HG03378 (cell line): ENCODE results near the gene RIPOR1.

ENCODE experiments used
- ATAC-seq: cut with Tn5 transposase; IDR thresholded peaks from one replicate; pipeline ENCODE4 v1.9.1; 2021; ENCODE audit warnings: mild to moderate bottlenecking, moderate library complexity; ENCODE audit not compliant: unreplicated experiment

RIPOR1 gene

DNA sequence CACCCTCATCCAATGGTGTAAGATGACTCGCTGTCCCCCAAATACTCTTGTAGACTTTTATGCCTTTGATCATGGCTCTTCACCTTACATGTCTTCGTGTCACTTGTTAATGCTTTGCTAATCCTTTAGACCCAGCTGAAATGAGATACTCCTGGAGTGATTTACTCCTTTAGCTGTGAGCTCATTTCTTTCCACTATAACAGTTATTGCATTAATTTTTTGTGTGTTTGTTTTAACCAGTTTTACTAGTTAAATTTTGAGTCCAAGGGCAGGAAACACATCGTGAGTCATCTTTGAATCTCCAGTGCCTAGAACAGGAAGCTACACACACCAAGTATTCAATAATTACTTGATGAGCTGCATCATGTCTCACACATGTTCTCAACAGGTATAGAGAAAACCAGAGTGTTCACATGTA, 27.2 kb downstream of the RIPOR1 start:
- no peak for ATAC-seq

- ATAC-seq: no peak
Observed at GRCh38 chr16:67558859-67559258, 30.2 kb downstream of the RIPOR1 start.

DNA sequence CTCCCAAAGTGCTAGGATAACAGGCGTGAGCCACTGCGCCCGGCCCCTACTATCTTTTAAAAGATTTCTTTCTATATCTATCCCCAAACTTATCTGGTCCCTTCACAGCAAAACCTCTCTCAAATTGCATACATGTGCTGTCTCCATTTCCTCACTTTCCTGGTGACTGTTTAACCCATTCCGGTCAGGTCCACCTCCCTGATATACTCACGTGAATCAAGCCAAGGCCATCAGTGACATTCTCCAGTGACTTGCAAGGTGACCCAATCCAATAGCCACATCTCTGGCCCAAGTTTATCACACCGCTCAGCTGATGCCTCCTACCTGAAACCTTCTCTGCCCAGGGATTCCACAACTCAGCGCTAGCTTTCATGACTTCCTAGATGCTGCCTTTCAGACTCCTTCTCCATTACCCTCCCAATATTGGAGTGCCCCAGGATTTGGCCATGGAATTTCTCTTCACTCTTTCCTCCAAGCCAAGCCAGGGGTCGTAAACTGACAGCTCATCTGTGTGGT, 32.3 kb downstream of the RIPOR1 start:
- no peak for ATAC-seq

GRCh38 chr16:67561501-67561823, 32.8 kb downstream of the RIPOR1 start:
- no peak for ATAC-seq

DNA sequence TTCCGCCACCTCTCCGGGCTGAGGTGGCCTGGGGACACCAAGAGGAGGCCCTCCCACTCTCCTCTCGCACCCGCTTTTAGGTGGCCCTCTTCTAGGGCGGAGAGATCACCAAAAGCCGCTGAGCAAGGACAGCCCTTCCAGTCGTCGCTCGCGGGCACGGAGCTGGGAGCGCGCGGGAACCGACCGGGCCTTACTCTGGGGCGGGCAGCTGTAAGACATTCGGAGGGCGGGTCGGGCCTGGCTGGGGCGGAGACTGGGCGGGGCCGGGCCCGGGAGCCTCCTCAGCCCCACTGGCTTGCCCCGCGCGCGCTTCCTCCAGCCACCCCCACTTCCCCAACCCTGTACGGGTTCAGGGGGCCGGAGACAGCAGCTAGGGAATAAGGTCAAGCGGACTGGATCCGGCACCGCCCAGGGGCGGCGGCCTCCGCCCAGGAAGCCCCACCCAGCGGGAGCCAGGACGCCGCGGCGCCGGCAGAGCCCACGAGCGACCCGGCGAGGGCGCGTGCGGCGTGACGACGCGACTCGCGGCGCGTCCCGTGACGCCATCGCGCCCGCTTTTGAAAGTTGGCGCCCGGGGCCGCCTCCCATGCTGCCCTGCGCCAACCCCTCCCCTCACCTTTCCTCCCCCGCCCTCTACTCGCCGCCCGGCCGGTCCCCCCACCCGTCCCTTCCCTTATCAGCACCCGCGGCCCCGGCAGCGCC, 33.3 kb downstream of the RIPOR1 start:
- ATAC-seq: peak; percentile 78

DNA sequence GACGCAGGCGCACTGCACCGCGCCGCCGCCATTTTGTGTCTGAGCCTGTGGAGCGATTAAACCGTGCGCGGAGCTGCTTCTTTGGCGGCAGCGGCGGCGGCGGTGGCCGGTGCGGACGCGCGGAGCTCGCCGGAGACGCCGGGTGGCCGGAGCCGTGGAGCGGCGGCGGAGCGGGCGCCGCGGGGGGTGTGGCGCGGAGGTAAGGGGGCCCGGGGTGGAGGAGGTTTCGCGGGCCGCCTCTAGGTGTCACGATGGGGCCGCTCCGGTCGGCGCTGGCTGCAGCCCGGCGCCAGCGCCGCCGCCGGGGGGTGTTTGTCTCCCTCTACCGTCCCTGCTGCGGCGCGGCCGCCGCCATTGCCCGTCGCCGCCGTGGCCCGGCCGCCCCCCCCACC, 33.9 kb downstream of the RIPOR1 start, which contains the start of gene CTCF:
Gene CTCF (plus strand): TSS at position 1 of the 392 bp plus-strand sequence. CDS start 48,307 bp downstream, outside the sequence.
- peak; percentile 21 for ATAC-seq

- ATAC-seq: peak; percentile 4
Observed at GRCh38 chr16:67562918-67563707, 34.5 kb downstream of the RIPOR1 start.

GRCh38 chr16:67563708-67564468, 35.3 kb downstream of the RIPOR1 start:
- ATAC-seq: no peak

GRCh38 chr16:67565470-67566100, 37.0 kb downstream of the RIPOR1 start:
- ATAC-seq: no peak

- ATAC-seq: no peak
Observed at GRCh38 chr16:67571464-67571863, 42.8 kb downstream of the RIPOR1 start.

- no peak for ATAC-seq
Observed at GRCh38 chr16:67571981-67572431, 43.4 kb downstream of the RIPOR1 start.

- no peak for ATAC-seq
Observed at GRCh38 chr16:67579686-67580085, 51.1 kb downstream of the RIPOR1 start.

DNA sequence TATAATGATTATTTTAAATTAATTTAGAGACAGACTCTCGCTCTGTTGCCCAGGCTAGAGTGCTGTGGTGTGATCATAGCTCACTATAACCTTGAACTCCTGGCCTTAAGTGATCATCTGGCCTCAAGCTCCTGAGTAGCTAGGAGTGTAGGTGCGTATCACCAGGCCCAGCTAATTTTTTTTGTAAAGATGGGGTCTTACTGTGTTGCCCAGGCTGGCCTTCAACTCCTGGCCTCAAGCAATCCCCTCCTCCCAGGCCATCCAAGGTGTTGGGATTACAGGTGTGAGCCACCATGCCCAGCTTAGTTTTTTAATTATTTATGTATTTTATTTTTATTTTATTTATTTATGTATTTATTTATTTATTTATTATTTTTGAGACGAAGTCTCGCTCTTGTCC, 51.6 kb downstream of the RIPOR1 start:
- ATAC-seq: no peak

DNA sequence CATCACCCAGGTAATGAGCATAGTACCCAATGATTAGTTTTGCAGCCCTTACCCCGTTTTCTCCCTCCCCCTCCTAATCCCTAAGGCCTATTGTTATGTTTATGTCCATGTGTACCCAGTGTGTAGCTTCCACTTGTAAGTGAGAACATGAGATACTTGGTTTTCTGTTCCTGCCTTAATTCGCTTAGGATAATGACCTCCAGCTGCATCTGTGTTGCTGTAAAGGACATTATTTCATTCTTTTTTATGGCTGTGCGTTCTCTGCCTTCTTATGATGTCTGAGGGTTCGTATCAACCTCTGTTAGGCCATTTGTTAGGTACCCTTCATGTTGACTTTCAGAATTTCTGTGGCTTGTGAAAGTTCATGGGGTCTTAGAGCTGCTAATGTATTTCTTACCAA, 64.7 kb downstream of the RIPOR1 start:
- ATAC-seq: no peak

DNA sequence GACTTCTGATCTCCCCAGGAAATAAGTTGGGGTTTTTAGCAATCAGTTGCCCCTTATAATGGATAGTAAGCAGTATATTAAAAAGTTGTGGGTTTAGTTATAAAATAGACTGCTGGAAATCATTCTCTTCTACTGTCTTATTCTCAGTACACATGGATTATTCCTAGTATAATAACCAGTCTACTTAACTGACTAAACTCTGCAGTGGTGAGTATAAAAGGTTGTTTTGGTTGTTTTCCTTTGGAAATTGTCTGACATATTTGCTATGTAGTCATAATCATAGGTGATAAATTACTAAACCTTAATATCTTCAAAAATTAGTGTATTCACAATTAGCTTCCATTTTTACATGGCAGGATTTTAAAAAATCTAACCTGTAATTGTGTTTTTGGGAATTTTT, 65.1 kb downstream of the RIPOR1 start:
- no peak for ATAC-seq

- no peak for ATAC-seq
Observed at GRCh38 chr16:67594256-67594915, 65.8 kb downstream of the RIPOR1 start.

DNA sequence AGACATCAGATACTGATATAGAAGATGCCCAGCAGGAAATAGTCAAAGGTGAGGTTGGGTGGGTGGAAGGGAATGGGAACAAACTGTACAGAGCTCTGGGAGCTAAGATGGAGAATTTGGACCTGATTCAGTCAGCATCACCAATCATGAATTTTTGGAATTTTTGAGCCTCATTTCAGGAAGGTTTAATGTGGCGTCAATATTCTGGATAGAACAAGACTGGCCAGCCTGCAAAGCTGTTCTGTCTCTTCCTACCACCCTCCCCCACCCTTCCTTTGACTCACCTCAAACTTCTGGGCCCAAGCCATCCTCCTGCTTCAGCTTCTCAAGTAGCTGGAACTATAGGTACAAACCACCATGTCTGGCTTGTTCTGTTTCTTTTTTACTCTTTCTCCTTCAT, 66.3 kb downstream of the RIPOR1 start:
- ATAC-seq: no peak
